ENCODE measurements around the gene CROT.

- TF ChIP-seq CTCF (conservative IDR thresholded peaks at IDR 0.05; ENCODE audit: low read depth, low read length) (no peak), EZH2 (IDR thresholded peaks at IDR 0.05; ENCODE audit: borderline replicate concordance, low read depth, low read length, poor library complexity, severe bottlenecking) (no peak)
Observed at GRCh38 chr7:87359366-87359765, 13.9 kb downstream of the CROT start.
